ENCODE measurements around the gene GGTLC2.

Gene GGTLC2

GRCh38 chr22:22691716-22692701 lies 47.6 kb downstream of the GGTLC2 start:
- DNase-seq (ENCODE audit: low spot score) = no peak

GRCh38 chr22:22692707-22693530 lies 48.5 kb downstream of the GGTLC2 start:
- DNase-seq (ENCODE audit: low spot score) = no peak

GRCh38 chr22:22693531-22693884 lies 49.1 kb downstream of the GGTLC2 start:
- DNase-seq (ENCODE audit: low spot score) = no peak

- peak; percentile 12 for DNase-seq (ENCODE audit: low spot score)
These were observed 49.7 kb downstream of the GGTLC2 start for GRCh38 chr22:22694106-22694505.

- DNase-seq (ENCODE audit: low spot score) = no peak
These were observed 51.7 kb downstream of the GGTLC2 start for GRCh38 chr22:22696104-22696503.

Data from left forelimb (tissue), 1 donor.